GOT3 (cell line): Measurements from ENCODE around the gene H19.

Experiments used
- DNase-seq: peaks from one replicate; lab custom pipeline; 2025; ENCODE audit warnings: mixed read lengths; lab: John Stamatoyannopoulos, UW

Gene H19

GRCh38 chr11:1997755-1998154 lies at the start of gene H19:
Gene H19 (minus strand): TSS chr11:1997842.
- DNase-seq, result no peak

- DNase-seq, result no peak
Observed at GRCh38 chr11:2041963-2042362, 44.3 kb upstream of the H19 start.

GRCh38 chr11:2041153-2041552 lies 43.5 kb upstream of the H19 start:
- DNase-seq, result no peak

GRCh38 chr11:2039198-2039759 lies 41.6 kb upstream of the H19 start:
- no peak for DNase-seq

GRCh38 chr11:2036863-2037486 lies 39.3 kb upstream of the H19 start:
- DNase-seq, result no peak

GRCh38 chr11:2035382-2035781 lies 37.7 kb upstream of the H19 start:
- no peak for DNase-seq

GRCh38 chr11:2031058-2031457 lies 33.4 kb upstream of the H19 start:
- no peak for DNase-seq

GRCh38 chr11:2027708-2028107 lies 30.1 kb upstream of the H19 start:
- no peak for DNase-seq

- no peak for DNase-seq
Observed at GRCh38 chr11:2015025-2015424, 17.4 kb upstream of the H19 start.

- no peak for DNase-seq
Observed at GRCh38 chr11:2012440-2012839, 14.8 kb upstream of the H19 start.

GRCh38 chr11:2004466-2004865 lies 6.8 kb upstream of the H19 start:
- DNase-seq, result no peak

- DNase-seq, result no peak
Observed at GRCh38 chr11:2002807-2003206, 5.2 kb upstream of the H19 start.

GRCh38 chr11:2002042-2002776 lies 4.6 kb upstream of the H19 start:
- no peak for DNase-seq

- DNase-seq, result no peak
Observed at GRCh38 chr11:1998861-1999260, 1.2 kb upstream of the H19 start.

GRCh38 chr11:1998290-1998689 lies 648 bp upstream of the H19 start:
- DNase-seq, result no peak

GRCh38 chr11:1994121-1994520 lies 3.5 kb downstream of the H19 start:
- no peak for DNase-seq

GRCh38 chr11:1992111-1992510 lies 5.5 kb downstream of the H19 start:
- DNase-seq, result no peak

- no peak for DNase-seq
Observed at GRCh38 chr11:1990872-1991578, 6.6 kb downstream of the H19 start.

GRCh38 chr11:1989953-1990352 lies 7.7 kb downstream of the H19 start:
- DNase-seq, result no peak

GRCh38 chr11:1988667-1989317 lies 8.8 kb downstream of the H19 start:
- DNase-seq, result no peak

- DNase-seq, result no peak
Observed at GRCh38 chr11:1988174-1988573, 9.5 kb downstream of the H19 start.

- no peak for DNase-seq
Observed at GRCh38 chr11:1987024-1987423, 10.6 kb downstream of the H19 start.
